Spleen (tissue), 11 donors: Measurements from ENCODE around the gene NCAPD3. TPM values are rescaled to one million over a fixed set of nuclear protein-coding genes. Genes with fewer than 3 reads are reported as not detected.

ENCODE experiments used
- DNase-seq: peaks from one replicate; pipeline ENCODE4 v3.0.0-alpha.2; 2020
- H3K27ac ChIP-seq, 8 donors: fragments of 200-600 bp; sonication (generic) in 7 of 8; 1 replicate in 4 of 8; 2 replicates in 4 of 8; pipeline versions ENCODE4 v1.5.0 to v1.8.0; 2016 to 2021; ENCODE audit warnings: inconsistent platforms in 4 of 8, mild to moderate bottlenecking in 4 of 8, moderate library complexity in 1 of 8
- H3K27me3 ChIP-seq, 7 donors: fragments of 200-600 bp; sonication (generic) in 6 of 7; replicated peaks in 1 of 7; 1 replicate in 4 of 7; 2 replicates in 3 of 7; pipeline versions ENCODE4 v1.5.0 to v1.8.0; 2016 to 2021; ENCODE audit warnings: inconsistent platforms in 3 of 7, mild to moderate bottlenecking in 1 of 7
- H3K36me3 ChIP-seq, 6 donors: fragments of 200-600 bp; sonication (generic) in 5 of 6; 1 replicate in 4 of 6; 2 replicates in 2 of 6; pipeline versions ENCODE4 v1.5.0 to v1.8.0; 2016 to 2021; ENCODE audit warnings: inconsistent platforms in 2 of 6
- H3K4me1 ChIP-seq, 6 donors: fragments of 200-600 bp; sonication (generic) in 5 of 6; 1 replicate in 3 of 6; 2 replicates in 3 of 6; pipeline versions ENCODE4 v1.5.0 to v1.8.0; 2016 to 2021; ENCODE audit warnings: inconsistent platforms in 3 of 6
- H3K4me3 ChIP-seq, 8 donors: fragments of 200-600 bp; sonication (generic) in 7 of 8; 1 replicate in 4 of 8; 2 replicates in 4 of 8; pipeline versions ENCODE4 v1.5.0 to v1.8.0; 2016 to 2021; ENCODE audit warnings: inconsistent platforms in 4 of 8, mild to moderate bottlenecking in 4 of 8, moderate library complexity in 2 of 8
- H3K9me3 ChIP-seq, 8 donors: fragments of 200-600 bp; sonication (generic) in 7 of 8; 1 replicate in 4 of 8; 2 replicates in 4 of 8; pipeline versions ENCODE4 v1.5.0 to v1.8.0; 2016 to 2021; ENCODE audit warnings: inconsistent platforms in 4 of 8
- CTCF ChIP-seq, 11 experiments: fragments of 200-600 bp in 7 of 11; fragments of 450-650 bp in 4 of 11; sonication (generic) in 4 of 11; IDR thresholded peaks in 8 of 11; conservative IDR thresholded peaks in 3 of 11; 1 replicate in 7 of 11; 2 replicates in 4 of 11; pipeline versions ENCODE4 v1.4.0 to v1.8.0; 2016 to 2021; ENCODE audit warnings: antibody characterized with exemption in 11 of 11, inconsistent platforms in 4 of 11, mild to moderate bottlenecking in 1 of 11
- POLR2A ChIP-seq, 3 donors: fragments of 450-650 bp; IDR thresholded peaks; one replicate each; pipeline ENCODE4 v1.5.1; 2017; ENCODE audit warnings: antibody characterized with exemption in 3 of 3, mild to moderate bottlenecking in 1 of 3
- POLR2AphosphoS5 ChIP-seq, 3 donors: sonication (generic); formaldehyde crosslinking; IDR thresholded peaks; one replicate each; pipeline ENCODE4 v1.5.1; 2017; ENCODE audit warnings: antibody characterized with exemption in 3 of 3
- WGBS, 5 donors: extraction: QIAGEN DNeasy Blood & Tissue Kit in 3 of 5; methylation state at CpG; one replicate each; pipeline versions ENCODE4 v1.1.5 to v1.1.7; 2013 to 2018; 5-methylcytosine and 5-hydroxymethylcytosine counted together
- intact Hi-C: fragments of 100-400 bp; cut with DNase I; formaldehyde crosslinking; loops from one replicate; pipeline ENCODE4 v1.15.0; 2023; ENCODE audit warnings: low total_unique reads
- polyA plus RNA-seq, 3 donors: library from polyadenylated mRNA; stranded (reverse); fragments of 200-250 nt; gene quantifications; one replicate each; pipeline ENCODE4 v1.2.1, GENCODE V29; 2013
- total RNA-seq, 7 donors: library from RNA; depleted of rRNA in 3 of 7; stranded (reverse); fragments of >200 nt in 3 of 7; fragmentation: NEBNext Ultra II Directional in 4 of 7; extraction: Animal tissue kit (Norgen Biotek cat#: 25700) in 4 of 7; gene quantifications; one replicate each; pipeline versions ENCODE4 v1.1.0 to v1.2.1, GENCODE V29; 2016 to 2021
- donor health status: healthy with polysubstance abuse.
- donor health status: DM: no; HTN: no; CAD: no; lungs with moderate emphysema.
- donor health status: DM: no; HTN: no; CAD: no.
- donor health status: Bipolar disorder and iron deficiency.
- donor health status: healthy.
- donor health status: DM: no; HTN: no; CAD: no.
- donor health status: DM: yes; HTN: yes; CAD: no.

The NCAPD3 gene
- total and polyA plus RNA-seq, 10 donors = 3.0 to 33.0 (median 22.1) TPM

- WGBS, 5 donors = 80 to 88% (median 87%) methylated on average over 5 of the region's 5 CpGs
- no peak overlapping the region for H3K27ac ChIP-seq
- H3K4me1 ChIP-seq = no peaks in the 10 kb centered on the region
- no peaks in the 10 kb centered on the region for H3K27me3 ChIP-seq
- peaks cover 0 to 8% (median 0%) of the 10 kb centered on the region in 6 donors for H3K36me3 ChIP-seq
- intact Hi-C loops = no loop called here
- H3K4me3 ChIP-seq = no peak overlapping the region
- no peak for DNase-seq
- TF ChIP-seq POLR2AphosphoS5 (IDR thresholded peaks at IDR 0.05) (no peak), POLR2A (IDR thresholded peaks at IDR 0.05) (no peak), CTCF (IDR thresholded peaks at IDR 0.05 in 8 of 11, conservative IDR thresholded peaks at IDR 0.05 in 3 of 11) (no peak)
- peaks cover 0 to 34% (median 25%) of the 10 kb centered on the region in 8 donors for H3K9me3 ChIP-seq
These were observed 113.4 kb downstream of the NCAPD3 start for GRCh38 chr11:134110252-134110815.

Other genes starting within 250 kb of the NCAPD3 start
- gene JAM3, start 154.9 kb downstream of the NCAPD3 start, total RNA-seq = 10 to 100 TPM; 20.8 to 28.7 (median 24.7) TPM
- 10 to 100 TPM in 2 of 3 donors, 1 to 10 TPM in 1; 9.5 to 20.5 (median 17.8) TPM for gene JAM3, start 154.9 kb downstream of the NCAPD3 start, polyA plus RNA-seq
- gene VPS26B, start 704 bp upstream of the NCAPD3 start, total RNA-seq = 10 to 100 TPM; 31.1 to 48.9 (median 43.2) TPM
- 10 to 100 TPM in 2 of 3 donors, 1 to 10 TPM in 1; 9.7 to 14.8 (median 11.6) TPM for gene VPS26B, start 704 bp upstream of the NCAPD3 start, polyA plus RNA-seq
- gene THYN1, start 29.4 kb upstream of the NCAPD3 start, total RNA-seq = 10 to 100 TPM; 24.5 to 54.8 (median 36.7) TPM
- gene THYN1, start 29.4 kb upstream of the NCAPD3 start, polyA plus RNA-seq = 10 to 100 TPM; 40.1 to 54.2 (median 51.9) TPM
- 10 to 100 TPM; 19.7 to 37.5 (median 28.4) TPM for gene ACAD8, start 29.6 kb upstream of the NCAPD3 start, total RNA-seq
- 10 to 100 TPM; 15.7 to 20.5 (median 18.9) TPM for gene ACAD8, start 29.6 kb upstream of the NCAPD3 start, polyA plus RNA-seq
- under 1 TPM in 4 of 7 donors, not detected in 3; 0.14 to 0.25 (median 0.22) TPM for gene GLB1L3, start 52.4 kb upstream of the NCAPD3 start, total RNA-seq
- under 1 TPM in 2 of 3 donors, not detected in 1; 0.13 to 0.21 TPM for gene GLB1L3, start 52.4 kb upstream of the NCAPD3 start, polyA plus RNA-seq
- gene GLB1L2, start 108.0 kb upstream of the NCAPD3 start, total RNA-seq = 1 to 10 TPM in 1 of 7 donors, under 1 TPM in 5, not detected in 1; 0.36 to 1.5 (median 0.65) TPM
- under 1 TPM; 0.29 to 0.48 (median 0.46) TPM for gene GLB1L2, start 108.0 kb upstream of the NCAPD3 start, polyA plus RNA-seq
- gene B3GAT1, start 188.3 kb upstream of the NCAPD3 start, total RNA-seq = 1 to 10 TPM in 6 of 7 donors, under 1 TPM in 1; 0.81 to 4.0 (median 1.7) TPM
- 1 to 10 TPM in 1 of 3 donors, under 1 TPM in 2; 0.43 to 2.1 (median 0.96) TPM for gene B3GAT1, start 188.3 kb upstream of the NCAPD3 start, polyA plus RNA-seq